Keratinocyte (primary cell): ENCODE measurements around the gene DNAJC2. TPM values are rescaled to one million over a fixed set of nuclear protein-coding genes. Genes with fewer than 3 reads are reported as not detected.

Experiments used
- DNase-seq: peaks from one replicate; pipeline ENCODE4 v3.0.0-alpha.2; 2011; ENCODE audit warnings: low read depth, missing footprints, low spot score
- FAIRE-seq: peaks from 2 replicates; lab custom pipeline; 2011; peaks lifted over from hg19 to GRCh38; lab: Jason Lieb, UNC
- H2AFZ ChIP-seq: 2 replicates; pipeline ENCODE4 v1.6.0; 2012; ENCODE audit warnings: low read length, control low read depth, inconsistent platforms; ENCODE audit not compliant: control insufficient read depth
- H3K27ac ChIP-seq: 2 replicates; pipeline ENCODE4 v1.5.1; 2011; ENCODE audit warnings: low read length; ENCODE audit not compliant: control insufficient read depth, insufficient read depth
- H3K27me3 ChIP-seq: 3 replicates; pipeline ENCODE4 v1.6.0; 2011; ENCODE audit warnings: low read length; ENCODE audit not compliant: control insufficient read depth, insufficient read depth; ENCODE audit errors: extremely low read depth
- H3K36me3 ChIP-seq, 2 experiments: 2 replicates in 1 of 2; 3 replicates in 1 of 2; pipeline ENCODE4 v1.5.1; 2011; ENCODE audit warnings: low read length in 2 of 2, mild to moderate bottlenecking in 1 of 2; ENCODE audit not compliant: control insufficient read depth in 2 of 2, insufficient read depth in 2 of 2; ENCODE audit errors: extremely low read depth in 1 of 2
- H3K4me1 ChIP-seq: 3 replicates; pipeline ENCODE4 v1.5.1; 2011; ENCODE audit warnings: low read length; ENCODE audit not compliant: control insufficient read depth, insufficient read depth; ENCODE audit errors: extremely low read depth
- H3K4me2 ChIP-seq: 3 replicates; pipeline ENCODE4 v1.6.0; 2011; ENCODE audit warnings: low read depth, low read length; ENCODE audit not compliant: control insufficient read depth, insufficient read depth; ENCODE audit errors: extremely low read depth
- H3K4me3 ChIP-seq, 3 experiments: fragments of 200-600 bp in 1 of 3; sonication (generic) in 1 of 3; 2 replicates in 2 of 3; 3 replicates in 1 of 3; pipeline ENCODE4 v1.5.1; 2011 to 2016; ENCODE audit warnings: low read length in 3 of 3, mild to moderate bottlenecking in 3 of 3, control low read depth in 2 of 3, inconsistent platforms in 1 of 3, low read depth in 1 of 3, mixed read lengths in 1 of 3, mixed run types in 1 of 3, moderate library complexity in 1 of 3; ENCODE audit not compliant: control insufficient read depth in 2 of 3, insufficient read depth in 2 of 3; ENCODE audit errors: extremely low read depth in 1 of 3
- H3K79me2 ChIP-seq: 2 replicates; pipeline ENCODE4 v1.6.0; 2012; ENCODE audit warnings: low read length; ENCODE audit not compliant: control insufficient read depth, insufficient read depth
- H3K9ac ChIP-seq: 3 replicates; pipeline ENCODE4 v1.6.0; 2011; ENCODE audit warnings: low read length; ENCODE audit not compliant: control insufficient read depth, insufficient read depth; ENCODE audit errors: extremely low read depth
- H3K9me1 ChIP-seq: 3 replicates; pipeline ENCODE4 v1.6.0; 2011; ENCODE audit warnings: low read length; ENCODE audit not compliant: control insufficient read depth, insufficient read depth; ENCODE audit errors: extremely low read depth
- H3K9me3 ChIP-seq: 2 replicates; pipeline ENCODE4 v1.5.1; 2012; ENCODE audit warnings: low read depth, low read length; ENCODE audit not compliant: control insufficient read depth
- H4K20me1 ChIP-seq: 3 replicates; pipeline ENCODE4 v1.6.0; 2011; ENCODE audit warnings: low read length; ENCODE audit not compliant: control insufficient read depth, insufficient read depth; ENCODE audit errors: extremely low read depth
- CTCF ChIP-seq, 3 experiments: IDR thresholded peaks in 1 of 3; conservative IDR thresholded peaks in 1 of 3; optimal IDR thresholded peaks in 1 of 3; 2 replicates in 2 of 3; 3 replicates in 1 of 3; pipeline versions ENCODE3 to v1.5.1; 2011; ENCODE audit warnings: low read length in 3 of 3, mild to moderate bottlenecking in 3 of 3, moderate library complexity in 2 of 3, control low read depth in 1 of 3, inconsistent platforms in 1 of 3; ENCODE audit not compliant: insufficient read depth in 2 of 3; ENCODE audit errors: extremely low read depth in 1 of 3
- EZH2 ChIP-seq: IDR thresholded peaks from one replicate; pipeline ENCODE4 v1.6.1; 2012; ENCODE audit warnings: inconsistent platforms, mild to moderate bottlenecking, low read length, moderate library complexity
- dilution Hi-C: fragments of 300-500 bp; cut with MboI; formaldehyde crosslinking; loops from one replicate; pipeline ENCODE4 v1.7.0; 2020; ENCODE audit warnings: low sequenced_read_pairs; ENCODE audit not compliant: extremely low pct_ligation_motif_present
- polyA plus RNA-seq, 5 experiments: library from polyadenylated mRNA; depleted of rRNA in 3 of 5; stranded (reverse) in 3 of 5; stranded (forward) in 1 of 5; unstranded in 1 of 5; fragments of >200 nt; gene quantifications; 1 replicate in 1 of 5; 2 replicates in 3 of 5; 3 replicates in 1 of 5; pipeline versions ENCODE4 v1.2.1 to v1.2.3, GENCODE V29; 2011 to 2012; ENCODE audit warnings: missing spikeins in 2 of 5, low read depth in 1 of 5, low replicate concordance in 1 of 5

The DNAJC2 gene
- polyA plus RNA-seq, 1 donor (not counting 4 experiments of a cell fraction or from before 2014, with no cell fraction given): 25.8 TPM

GRCh38 chr7:103296901-103297836, 47.4 kb downstream of the DNAJC2 start, which contains the start of gene PMPCB:
TSS of gene PMPCB (plus strand) at chr7:103297435. CDS start at chr7:103297460, 25 bp downstream.
- H3K9ac ChIP-seq: peak within 1 kb of the TSS; percentile 92
- H4K20me1 ChIP-seq: no peaks in the 10 kb centered on the region
- H3K4me2 ChIP-seq: peak within 1 kb of the TSS; percentile 90
- peaks cover 4% of the 10 kb centered on the region for H3K4me1 ChIP-seq
- peaks cover 21% of the 10 kb centered on the region for H3K79me2 ChIP-seq
- peak within 1 kb of the TSS; percentile 69 for H3K27ac ChIP-seq
- TF ChIP-seq EZH2: no peak
- peak; percentile 92 to 97 (median 96) for TF ChIP-seq CTCF (optimal IDR thresholded peaks at IDR 0.05 in 1 of 3, IDR thresholded peaks at IDR 0.05 in 1 of 3, conservative IDR thresholded peaks at IDR 0.05 in 1 of 3; ENCODE audit: extremely low read depth in 1 of 3, insufficient read depth in 2 of 3, low read length in 3 of 3)
- no peaks in the 10 kb centered on the region for H3K9me3 ChIP-seq
- no peaks in the 10 kb centered on the region for H3K9me1 ChIP-seq
- H3K27me3 ChIP-seq: no peaks in the 10 kb centered on the region
- DNase-seq (peak; percentile 44), FAIRE-seq (peak; percentile 81)
- H3K36me3 ChIP-seq: peaks cover 4 to 5% of the 10 kb centered on the region in 2 experiments
- dilution Hi-C loops: no loop called here
- peak within 1 kb of the TSS; percentile 90 to 93 (median 91) for H3K4me3 ChIP-seq
- peak within 1 kb of the TSS; percentile 96 for H2AFZ ChIP-seq

GRCh38 chr7:103293526-103293925, 51.0 kb downstream of the DNAJC2 start:
- Histone ChIP-seq H3K36me3 (no peaks in the 10 kb centered on the region), H3K4me2 (no peak overlapping the region), H3K27ac (no peak overlapping the region), H3K9me3 (no peaks in the 10 kb centered on the region), H3K9ac (no peak overlapping the region), H4K20me1 (no peaks in the 10 kb centered on the region), H3K79me2 (peaks cover 13% of the 10 kb centered on the region), H3K9me1 (no peaks in the 10 kb centered on the region), H2AFZ (no peak overlapping the region), H3K4me3 (no peak overlapping the region), H3K4me1 (peaks cover 2% of the 10 kb centered on the region), H3K27me3 (no peaks in the 10 kb centered on the region)
- dilution Hi-C loops: no loop called here
- no peak for TF ChIP-seq CTCF (optimal IDR thresholded peaks at IDR 0.05 in 1 of 3, IDR thresholded peaks at IDR 0.05 in 1 of 3, conservative IDR thresholded peaks at IDR 0.05 in 1 of 3; ENCODE audit: extremely low read depth in 1 of 3, insufficient read depth in 2 of 3, low read length in 3 of 3)
- TF ChIP-seq EZH2: no peak
- FAIRE-seq: no peak
- DNase-seq: no peak
